ENCODE measurements around the gene PRKCZ. TPM values are rescaled to one million over a fixed set of nuclear protein-coding genes. Genes with fewer than 3 reads are reported as not detected.

PRKCZ gene
- total and polyA plus RNA-seq, 9 of the 15 experiments (the other 6 are each of a cell fraction or from before 2014, with no cell fraction given), result 0.07 to 3.1 (median 1.3) TPM

GRCh38 chr1:2038229-2038628 is 12.0 kb upstream of the PRKCZ start:
- Histone ChIP-seq H3K27ac (ENCODE audit: extremely low read depth, low read depth, low read length) (no peak overlapping the region), H3K4me3 (no peak overlapping the region), H3K9ac (ENCODE audit: insufficient read depth in 1 of 2, low read depth in 2 of 2, low read length in 2 of 2) (no peak overlapping the region), H3K9me1 (ENCODE audit: control insufficient read depth, insufficient read depth, low read length) (no peaks in the 10 kb centered on the region), H3K27me3 (ENCODE audit: control insufficient read depth in 2 of 2, insufficient read depth in 2 of 2, low read length in 2 of 2) (peaks cover 67 to 95% of the 10 kb centered on the region in 2 experiments; a peak in 4 of 5 replicates), H3K9me3 (replicated peaks; ENCODE audit: control insufficient read depth, insufficient read depth, low read depth, low read length) (no peaks in the 10 kb centered on the region), H4K20me1 (replicated peaks; ENCODE audit: control insufficient read depth, insufficient read depth, low read length) (peaks cover 12% of the 10 kb centered on the region), H3K4me1 (replicated peaks in 1 of 2; ENCODE audit: control insufficient read depth in 2 of 2, insufficient read depth in 2 of 2, low read length in 2 of 2) (peaks cover 0 to 7% of the 10 kb centered on the region in 2 experiments; a peak in 1 of 5 replicates), H3K4me2 (ENCODE audit: insufficient read depth, low read length) (no peak overlapping the region), H3K79me2 (ENCODE audit: control insufficient read depth, insufficient read depth, low read length) (no peaks in the 10 kb centered on the region), H2AFZ (ENCODE audit: low read depth, low read length) (no peak overlapping the region), H3K36me3 (ENCODE audit: control insufficient read depth, insufficient read depth, low read length) (no peaks in the 10 kb centered on the region)
- 2% methylated on average over 8 of the region's 8 CpGs for WGBS (ENCODE audit: insufficient coverage, low coverage, missing lambda C conversion rate)
- intact Hi-C loops (cut with micrococcal nuclease) (no loop called here), in situ Hi-C loops (cut with MboI) (loop anchor here (5.0 kb wide), 1 partner anchor 76 kb away; no protein-coding TSS in a partner anchor)
- FAIRE-seq, result no peak
- TF ChIP-seq MYC (IDR thresholded peaks at IDR 0.05; ENCODE audit: low read depth, low read length) (no peak), MYC (CRISPR knock-in tag; IDR thresholded peaks at IDR 0.05; ENCODE audit: borderline replicate concordance, low read depth) (no peak), ZNF592 (IDR thresholded peaks at IDR 0.05) (no peak), COPS2 (conservative IDR thresholded peaks at IDR 0.05) (no peak), BDP1 (IDR thresholded peaks at IDR 0.05; ENCODE audit: insufficient read depth, insufficient read length) (no peak), STAT5A (IDR thresholded peaks at IDR 0.05; ENCODE audit: borderline replicate concordance, low read length) (no peak), JUNB (CRISPR knock-in tag; conservative IDR thresholded peaks at IDR 0.05) (no peak), ATF2 (CRISPR knock-in tag; IDR thresholded peaks at IDR 0.05) (no peak), BRD9 (IDR thresholded peaks at IDR 0.05; ENCODE audit: low read depth, partially characterized antibody) (no peak), MCM7 (IDR thresholded peaks at IDR 0.05) (no peak), ZFP1 (CRISPR knock-in tag; IDR thresholded peaks at IDR 0.05) (no peak), ZNF175 (CRISPR knock-in tag; IDR thresholded peaks at IDR 0.05; ENCODE audit: low read depth) (no peak), ATF6 (CRISPR knock-in tag; IDR thresholded peaks at IDR 0.05) (no peak), CBX8 (IDR thresholded peaks at IDR 0.05; ENCODE audit: borderline replicate concordance, extremely low read depth, low read depth, low read length, poor library complexity, severe bottlenecking) (no peak), ELK3 (CRISPR knock-in tag; IDR thresholded peaks at IDR 0.05) (no peak)
- ChIA-PET POLR2A (no interaction called here), CTCF (ENCODE audit: low intra/inter-chr PET ratio) (no interaction called here)
- no peak for DNase-seq (ENCODE audit: extremely low read depth in 1 of 4, low spot score in 3 of 4)
- ATAC-seq, result no peak
- no TSS peak for BruUV-seq (replicated peaks)
